Measurements from ENCODE around the gene RBM44. TPM values are rescaled to one million over a fixed set of nuclear protein-coding genes. Genes with fewer than 3 reads are reported as not detected.

Gene RBM44
- total RNA-seq, 1 experiment from 2014 or later, result 0.51 TPM

DNA sequence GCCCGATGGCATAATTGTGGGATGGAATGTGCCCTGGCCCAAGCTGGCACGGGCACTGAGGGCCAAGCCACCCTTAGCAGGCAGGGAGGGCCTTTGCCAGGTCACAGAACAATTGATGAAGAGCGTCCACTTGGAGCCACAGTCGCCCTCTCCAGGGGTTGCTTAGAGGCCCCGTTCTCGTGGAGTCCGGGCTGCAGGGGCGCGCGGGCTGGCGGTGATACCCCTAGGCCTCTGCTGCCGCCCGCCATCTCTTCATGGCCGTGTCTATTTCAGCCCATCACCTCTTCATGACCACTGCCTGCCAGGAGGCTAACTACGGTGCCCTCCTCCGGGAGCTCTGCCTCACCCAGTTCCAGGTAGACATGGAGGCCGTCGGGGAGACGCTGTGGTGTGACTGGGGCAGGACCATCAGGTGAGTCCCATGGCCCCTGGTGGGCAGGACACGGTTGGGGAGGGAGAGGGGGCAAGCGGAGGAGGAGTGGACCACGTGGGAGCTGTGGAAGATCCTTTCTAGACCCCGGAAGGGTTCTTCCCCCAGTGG is 78.4 kb downstream of the RBM44 start:
- Histone ChIP-seq H2AFZ (ENCODE audit: low read length) (no peak overlapping the region), H3K27ac (ENCODE audit: low read length) (no peak overlapping the region), H3K4me3 (ENCODE audit: low read length) (no peak overlapping the region), H3K79me2 (ENCODE audit: low read length) (peaks cover 33% of the 10 kb centered on the region), H3K4me1 (ENCODE audit: insufficient read depth, low read length) (peaks cover 38% of the 10 kb centered on the region), H3K4me2 (ENCODE audit: low read length) (no peak overlapping the region), H3K9ac (ENCODE audit: low read length) (no peak overlapping the region), H3K9me3 (ENCODE audit: low read length) (no peaks in the 10 kb centered on the region), H3K9me2 (replicated peaks; ENCODE audit: low read length) (no peaks in the 10 kb centered on the region), H4K20me1 (ENCODE audit: low read length) (no peaks in the 10 kb centered on the region), H3K27me3 (ENCODE audit: low read length) (no peaks in the 10 kb centered on the region), H3K36me3 (ENCODE audit: low read depth, low read length) (0 out of 2 replicates have a peak, but pooled peaks cover 3% of the 10 kb centered on the region), H3F3A (ENCODE audit: low read length, unreplicated experiment) (no peaks in the 10 kb centered on the region)
- intact Hi-C loops (cut with micrococcal nuclease), result no loop called here
- TF ChIP-seq, protein P1, sequence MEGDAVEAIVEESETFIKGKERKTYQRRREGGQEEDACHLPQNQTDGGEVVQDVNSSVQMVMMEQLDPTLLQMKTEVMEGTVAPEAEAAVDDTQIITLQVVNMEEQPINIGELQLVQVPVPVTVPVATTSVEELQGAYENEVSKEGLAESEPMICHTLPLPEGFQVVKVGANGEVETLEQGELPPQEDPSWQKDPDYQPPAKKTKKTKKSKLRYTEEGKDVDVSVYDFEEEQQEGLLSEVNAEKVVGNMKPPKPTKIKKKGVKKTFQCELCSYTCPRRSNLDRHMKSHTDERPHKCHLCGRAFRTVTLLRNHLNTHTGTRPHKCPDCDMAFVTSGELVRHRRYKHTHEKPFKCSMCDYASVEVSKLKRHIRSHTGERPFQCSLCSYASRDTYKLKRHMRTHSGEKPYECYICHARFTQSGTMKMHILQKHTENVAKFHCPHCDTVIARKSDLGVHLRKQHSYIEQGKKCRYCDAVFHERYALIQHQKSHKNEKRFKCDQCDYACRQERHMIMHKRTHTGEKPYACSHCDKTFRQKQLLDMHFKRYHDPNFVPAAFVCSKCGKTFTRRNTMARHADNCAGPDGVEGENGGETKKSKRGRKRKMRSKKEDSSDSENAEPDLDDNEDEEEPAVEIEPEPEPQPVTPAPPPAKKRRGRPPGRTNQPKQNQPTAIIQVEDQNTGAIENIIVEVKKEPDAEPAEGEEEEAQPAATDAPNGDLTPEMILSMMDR (conservative IDR thresholded peaks at IDR 0.05; ENCODE audit: low read depth, low read length), result no peak
- no peak for TF ChIP-seq EZH2 (IDR thresholded peaks at IDR 0.05; ENCODE audit: low read length, unreplicated experiment)
- no peak for TF ChIP-seq EZH2phosphoT487 (IDR thresholded peaks at IDR 0.05; ENCODE audit: borderline replicate concordance, low read length)
- no TSS peak for BruUV-seq (replicated peaks)
- CTCF ChIA-PET, result no interaction called here
- no peak for ATAC-seq
- no peak for DNase-seq
- POLR2A ChIA-PET (ENCODE audit: unreplicated experiment), result no interaction called here

DNA sequence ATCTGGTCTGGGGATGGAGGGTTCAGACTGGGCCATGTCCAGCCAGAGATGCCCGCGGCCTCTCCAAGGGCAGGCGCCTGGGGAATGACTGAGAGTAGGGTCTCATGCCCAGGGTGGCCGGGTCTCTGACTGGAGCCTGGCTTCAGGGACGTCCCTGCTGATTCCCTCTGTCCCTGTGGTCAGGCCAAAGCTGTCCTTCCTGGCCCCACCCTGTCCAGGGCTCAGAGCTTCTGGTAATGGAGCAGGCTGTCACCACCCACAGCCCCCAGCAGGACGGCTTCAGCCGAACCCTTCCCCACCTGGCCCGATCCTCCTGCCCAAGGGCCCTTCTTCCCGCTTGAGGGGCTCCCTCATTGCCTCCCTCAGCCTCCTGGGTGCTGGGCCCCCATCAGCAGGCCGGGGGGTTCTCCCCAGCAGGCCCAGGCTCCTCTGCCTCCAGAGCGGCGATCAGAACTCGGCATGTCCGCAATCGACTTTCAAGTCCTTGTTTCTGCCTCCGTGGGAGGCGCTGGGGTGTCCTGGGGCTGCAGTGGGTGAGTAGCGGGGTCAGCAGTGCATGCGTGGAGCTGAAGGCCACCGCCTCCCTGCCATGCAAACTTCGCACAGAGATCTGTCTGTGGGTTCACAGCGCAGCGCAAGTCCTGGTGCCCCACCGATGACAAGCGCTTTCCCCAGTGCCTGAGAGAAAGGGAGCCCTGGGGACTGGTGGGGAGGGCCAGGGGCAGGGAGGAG is 79.2 kb downstream of the RBM44 start:
- Histone ChIP-seq H3K9ac (ENCODE audit: low read length) (no peak overlapping the region), H3K79me2 (ENCODE audit: low read length) (peaks cover 26% of the 10 kb centered on the region), H3K27me3 (ENCODE audit: low read length) (no peaks in the 10 kb centered on the region), H3K4me2 (ENCODE audit: low read length) (no peak overlapping the region), H3K9me3 (ENCODE audit: low read length) (no peaks in the 10 kb centered on the region), H3F3A (ENCODE audit: low read length, unreplicated experiment) (no peaks in the 10 kb centered on the region), H3K27ac (ENCODE audit: low read length) (no peak overlapping the region), H3K36me3 (ENCODE audit: low read depth, low read length) (peaks cover 6% of the 10 kb centered on the region; the same call in 1 of the 2 replicates), H3K4me3 (ENCODE audit: low read length) (no peak overlapping the region), H4K20me1 (ENCODE audit: low read length) (no peaks in the 10 kb centered on the region), H2AFZ (ENCODE audit: low read length) (no peak overlapping the region), H3K4me1 (ENCODE audit: insufficient read depth, low read length) (peaks cover 38% of the 10 kb centered on the region), H3K9me2 (replicated peaks; ENCODE audit: low read length) (no peaks in the 10 kb centered on the region)
- DNase-seq, result no peak
- POLR2A ChIA-PET (ENCODE audit: unreplicated experiment), result no interaction called here
- ATAC-seq, result no peak
- intact Hi-C loops (cut with micrococcal nuclease), result no loop called here
- TF ChIP-seq, protein P1 (conservative IDR thresholded peaks at IDR 0.05; ENCODE audit: low read depth, low read length), result no peak
- no peak for TF ChIP-seq EZH2 (IDR thresholded peaks at IDR 0.05; ENCODE audit: low read length, unreplicated experiment)
- TF ChIP-seq EZH2phosphoT487 (IDR thresholded peaks at IDR 0.05; ENCODE audit: borderline replicate concordance, low read length), result no peak
- BruUV-seq (replicated peaks), result no TSS peak
- CTCF ChIA-PET, result no interaction called here
